HepG2 (cell line): ENCODE results near the gene ALOX5.

Experiments
- BHLHE40 ChIP-seq: IDR thresholded peaks from 2 replicates; pipeline ENCODE4 v1.6.1; 2011; ENCODE audit warnings: low read length, improper control_type of control experiment
- CTCF ChIP-seq: sonication (generic); formaldehyde crosslinking; IDR thresholded peaks from 2 replicates; pipeline ENCODE4 v1.5.0; 2020; ENCODE audit warnings: mild to moderate bottlenecking, missing genetic modification reagents, moderate library complexity
- ESRRA ChIP-seq: sonication (generic); formaldehyde crosslinking; IDR thresholded peaks from 2 replicates; pipeline ENCODE4 v1.5.1; 2020; ENCODE audit warnings: mild to moderate bottlenecking, low read depth, missing genetic modification reagents
- KDM1A ChIP-seq: IDR thresholded peaks from 2 replicates; pipeline ENCODE4 v1.6.1; 2016; ENCODE audit warnings: missing compliant biosample characterization
- MED1 ChIP-seq: sonication (generic); formaldehyde crosslinking; IDR thresholded peaks from 2 replicates; pipeline ENCODE4 v1.4.0; 2020; ENCODE audit warnings: missing genetic modification reagents
- POLR2A ChIP-seq, 2 experiments: IDR thresholded peaks; 2 replicates each; pipeline ENCODE4 v1.6.1; 2011; ENCODE audit warnings: low read depth in 2 of 2, low read length in 2 of 2, mild to moderate bottlenecking in 1 of 2, moderate library complexity in 1 of 2; ENCODE audit not compliant: insufficient read depth in 1 of 2
- REPIN1 ChIP-seq: sonication (generic); formaldehyde crosslinking; IDR thresholded peaks from 2 replicates; pipeline ENCODE4 v1.8.0; 2022; ENCODE audit warnings: missing genetic modification reagents, low read depth, mild to moderate bottlenecking, borderline replicate concordance
- SKI ChIP-seq: fragments of 450-650 bp; IDR thresholded peaks from one replicate; pipeline ENCODE4 v1.6.1; 2018; ENCODE audit warnings: mild to moderate bottlenecking; ENCODE audit not compliant: partially characterized antibody
- SMARCC2 ChIP-seq: fragments of 450-650 bp; IDR thresholded peaks from 2 replicates; pipeline ENCODE4 v1.6.1; 2017; ENCODE audit warnings: antibody characterized with exemption, mild to moderate bottlenecking
- SNAPC4 ChIP-seq: sonication (generic); formaldehyde crosslinking; IDR thresholded peaks from 2 replicates; pipeline ENCODE4 v1.4.0; 2020; ENCODE audit warnings: mild to moderate bottlenecking, missing genetic modification reagents
- SNRNP70 ChIP-seq: fragments of 200-400 bp; formaldehyde crosslinking; IDR thresholded peaks from 2 replicates; pipeline ENCODE4 v1.6.1; 2017; ENCODE audit warnings: mild to moderate bottlenecking, low read depth, low read length, moderate library complexity
- TRIM24 ChIP-seq: sonication (generic); formaldehyde crosslinking; IDR thresholded peaks from 2 replicates; pipeline ENCODE4 v1.8.0; 2022; ENCODE audit warnings: mild to moderate bottlenecking, missing genetic modification reagents
- ZNF564 ChIP-seq: sonication (generic); formaldehyde crosslinking; IDR thresholded peaks from 2 replicates; pipeline ENCODE4 v1.8.1; 2023; ENCODE audit warnings: mild to moderate bottlenecking, missing genetic modification reagents

GRCh38 chr10:45416603-45417002, 42.6 kb downstream of the ALOX5 start:
- no peak for TF ChIP-seq CTCF
- TF ChIP-seq MED1 (CRISPR knock-in tag), result no peak
- TF ChIP-seq ESRRA, result no peak
- no peak for TF ChIP-seq TRIM24 (CRISPR knock-in tag)
- no peak for TF ChIP-seq BHLHE40
- no peak for TF ChIP-seq KDM1A (CRISPR knock-in tag)
- TF ChIP-seq SNAPC4 (CRISPR knock-in tag), result no peak
- no peak for TF ChIP-seq SNRNP70
- no peak for TF ChIP-seq SKI
- TF ChIP-seq ZNF564 (CRISPR knock-in tag), result no peak
- TF ChIP-seq SMARCC2, result no peak
- TF ChIP-seq REPIN1 (CRISPR knock-in tag), result no peak
- TF ChIP-seq POLR2A (IDR thresholded peaks at IDR 0.05; ENCODE audit: insufficient read depth in 1 of 2, low read depth in 2 of 2, low read length in 2 of 2), result no peak
